DMS114 treated with DMSO at 0.1 percent for 48 hours (cell line): ENCODE data around the gene SIX3.

Experiments
- DNase-seq: peaks from one replicate; lab custom pipeline; 2025; ENCODE audit not compliant: unreplicated experiment; lab: John Stamatoyannopoulos, UW

The SIX3 gene

GRCh38 chr2:44942304-44943030, 965 bp downstream of the SIX3 start:
- DNase-seq = no peak

- DNase-seq = no peak
Measured at GRCh38 chr2:44943031-44943692, 1.7 kb downstream of the SIX3 start.

GRCh38 chr2:44943693-44944101, 2.2 kb downstream of the SIX3 start:
- DNase-seq = no peak

DNA sequence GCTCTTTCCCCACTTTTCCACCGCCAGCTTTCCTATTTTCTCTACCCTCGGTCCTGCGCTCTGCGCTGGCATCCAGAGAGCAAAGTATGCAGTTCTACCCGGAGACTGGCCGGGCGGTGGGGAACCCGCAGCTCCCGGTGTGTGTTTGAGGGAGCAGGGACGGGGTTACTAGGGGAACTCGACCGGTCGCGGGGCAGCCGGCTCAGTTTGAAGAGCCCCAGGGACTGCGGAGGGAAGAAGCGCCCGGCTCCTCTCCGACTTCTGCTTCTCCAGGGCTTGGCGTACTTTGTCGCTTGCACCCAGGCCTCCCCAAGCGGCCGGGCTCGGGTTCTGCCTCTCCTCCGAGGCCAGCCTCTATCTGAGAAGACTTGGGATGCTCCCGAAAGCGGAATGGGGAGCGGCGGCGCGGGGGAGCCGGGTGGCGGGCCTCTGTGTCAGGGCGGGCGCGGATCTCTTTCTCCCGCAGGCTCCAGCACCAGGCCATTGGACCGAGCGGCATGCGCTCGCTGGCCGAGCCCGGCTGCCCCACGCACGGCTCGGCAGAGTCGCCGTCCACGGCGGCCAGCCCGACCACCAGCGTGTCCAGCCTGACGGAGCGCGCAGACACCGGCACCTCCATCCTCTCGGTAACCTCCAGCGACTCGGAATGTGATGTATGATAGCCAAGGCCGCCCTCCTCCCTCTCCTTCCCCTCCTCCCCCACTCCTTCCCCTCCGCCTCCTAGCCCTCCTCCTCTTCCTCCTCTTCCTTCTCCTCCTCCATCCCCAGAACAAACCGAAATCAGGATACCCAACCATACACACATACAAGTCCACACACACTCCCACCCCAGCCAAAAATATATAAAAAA, 2.8 kb downstream of the SIX3 start:
- no peak for DNase-seq

- DNase-seq = no peak
Measured at GRCh38 chr2:44944952-44945612, 3.6 kb downstream of the SIX3 start.

DNA sequence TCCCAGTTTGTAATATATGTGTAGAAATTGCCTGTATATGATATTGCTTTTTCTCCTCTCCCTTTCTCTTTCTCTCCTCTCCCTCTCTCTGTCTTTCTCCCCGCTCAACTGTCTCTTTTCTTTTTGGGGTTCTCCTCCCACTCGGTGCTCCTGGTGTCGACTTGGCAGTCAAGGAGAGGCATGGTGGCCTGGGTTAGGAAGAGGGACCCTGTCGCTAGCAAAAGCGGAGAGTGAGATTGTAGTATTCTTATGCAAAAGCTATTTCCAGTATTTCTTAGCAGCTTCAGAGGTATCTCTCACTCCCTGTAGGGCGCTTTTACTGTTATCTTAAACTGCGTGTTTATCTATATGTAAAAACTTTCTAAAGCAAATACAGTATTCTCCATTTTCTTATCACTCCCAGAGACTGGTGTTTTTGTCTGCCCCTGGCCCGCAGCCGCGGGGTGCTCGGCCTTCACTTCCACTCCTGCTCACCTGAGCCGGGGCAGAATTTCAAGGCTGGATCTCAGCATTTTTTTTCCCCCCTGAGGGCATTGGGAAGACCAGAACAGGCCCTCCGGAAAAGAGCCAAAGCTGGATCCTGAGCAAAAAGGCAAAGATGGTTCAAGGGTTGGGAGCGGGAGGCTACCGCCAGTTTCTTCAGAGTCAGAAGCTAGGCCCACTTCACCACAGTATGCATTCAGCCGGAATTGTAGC, 4.3 kb downstream of the SIX3 start:
- no peak for DNase-seq

DNA sequence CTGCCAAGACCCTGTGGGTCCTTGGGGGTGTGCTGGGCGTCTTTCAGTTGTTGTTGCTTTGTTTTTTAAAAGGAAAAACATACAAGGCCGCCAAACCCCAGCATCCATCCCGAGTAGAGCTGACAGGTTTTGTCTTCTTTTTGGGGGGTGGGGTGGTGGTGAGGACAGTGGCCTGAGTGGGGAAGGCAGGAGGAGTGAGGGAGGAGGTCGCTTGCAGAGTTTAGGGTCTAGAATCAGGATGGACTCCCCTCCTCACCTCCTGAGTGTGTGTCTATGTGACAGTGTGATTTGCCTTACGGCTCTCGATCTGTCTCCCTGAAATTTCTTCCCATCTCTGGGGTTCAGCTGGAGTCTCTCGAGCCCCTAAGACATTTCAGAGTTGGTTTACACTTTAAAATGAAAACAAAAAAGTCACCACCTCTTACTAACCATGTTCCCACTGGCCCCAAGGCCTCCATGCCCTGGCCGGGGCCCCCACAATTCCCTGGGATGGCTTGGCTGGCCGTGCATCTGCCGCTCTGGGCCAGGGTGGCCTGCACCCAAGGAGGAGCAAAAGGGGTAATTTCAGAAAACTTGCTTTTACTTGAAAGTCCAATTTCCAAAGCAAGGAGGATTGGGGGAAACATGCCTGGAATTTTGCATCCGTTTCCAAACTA, 5.0 kb downstream of the SIX3 start:
- DNase-seq = no peak

DNA sequence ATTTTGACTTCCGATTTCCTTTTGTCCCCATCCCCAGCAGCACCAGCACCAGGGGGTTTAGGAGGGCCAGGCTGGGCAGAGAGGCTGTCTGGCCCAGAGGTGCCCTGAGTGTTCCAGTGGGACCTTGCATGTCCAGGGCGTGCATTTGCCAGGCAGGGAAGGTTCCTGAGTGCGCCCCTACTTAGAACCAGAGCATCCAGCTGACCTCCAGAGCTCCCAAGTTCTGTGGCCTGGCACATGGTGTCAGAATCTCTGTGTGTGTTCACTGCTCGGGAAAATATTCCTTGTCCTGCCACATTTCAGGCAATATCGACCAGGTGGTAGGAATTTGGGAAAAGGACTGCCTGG, 5.5 kb downstream of the SIX3 start:
- no peak for DNase-seq

DNA sequence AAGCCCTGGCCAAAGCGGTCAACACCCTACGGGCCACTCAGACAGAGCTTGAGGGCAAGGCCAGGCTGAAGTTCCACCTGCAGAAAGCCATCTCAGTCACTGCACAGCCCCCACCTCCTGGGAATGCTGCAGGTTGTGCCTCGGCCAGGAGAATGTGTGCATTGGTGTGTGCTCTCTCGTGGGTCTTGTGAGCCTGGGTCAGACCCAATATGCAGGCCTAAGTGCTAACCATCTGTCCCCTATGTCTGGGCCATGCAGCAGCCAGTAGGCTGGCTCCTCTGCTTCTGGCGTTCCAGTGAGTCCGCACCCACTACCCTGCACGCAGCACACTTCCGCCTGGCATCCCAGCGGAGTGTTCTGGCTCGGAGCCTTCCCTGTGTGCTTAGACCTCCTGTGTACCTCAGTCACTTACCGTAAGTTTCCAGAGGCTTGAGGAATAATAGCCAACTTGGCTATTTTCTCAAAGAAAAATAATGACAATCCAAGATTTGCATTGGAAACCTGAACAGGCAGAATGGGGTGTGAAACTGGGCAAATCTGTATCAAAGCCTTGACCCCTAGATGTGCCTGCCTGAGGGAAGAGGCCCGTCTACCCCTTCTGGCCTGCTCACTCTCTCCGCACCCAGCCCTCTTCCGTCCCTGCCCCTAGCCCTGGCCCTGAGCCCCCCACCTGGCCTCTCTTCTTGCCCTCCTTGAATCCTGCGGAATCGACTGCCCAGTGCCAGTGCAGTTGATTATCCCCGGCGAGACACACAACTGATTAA, 7.2 kb downstream of the SIX3 start:
- no peak for DNase-seq

DNA sequence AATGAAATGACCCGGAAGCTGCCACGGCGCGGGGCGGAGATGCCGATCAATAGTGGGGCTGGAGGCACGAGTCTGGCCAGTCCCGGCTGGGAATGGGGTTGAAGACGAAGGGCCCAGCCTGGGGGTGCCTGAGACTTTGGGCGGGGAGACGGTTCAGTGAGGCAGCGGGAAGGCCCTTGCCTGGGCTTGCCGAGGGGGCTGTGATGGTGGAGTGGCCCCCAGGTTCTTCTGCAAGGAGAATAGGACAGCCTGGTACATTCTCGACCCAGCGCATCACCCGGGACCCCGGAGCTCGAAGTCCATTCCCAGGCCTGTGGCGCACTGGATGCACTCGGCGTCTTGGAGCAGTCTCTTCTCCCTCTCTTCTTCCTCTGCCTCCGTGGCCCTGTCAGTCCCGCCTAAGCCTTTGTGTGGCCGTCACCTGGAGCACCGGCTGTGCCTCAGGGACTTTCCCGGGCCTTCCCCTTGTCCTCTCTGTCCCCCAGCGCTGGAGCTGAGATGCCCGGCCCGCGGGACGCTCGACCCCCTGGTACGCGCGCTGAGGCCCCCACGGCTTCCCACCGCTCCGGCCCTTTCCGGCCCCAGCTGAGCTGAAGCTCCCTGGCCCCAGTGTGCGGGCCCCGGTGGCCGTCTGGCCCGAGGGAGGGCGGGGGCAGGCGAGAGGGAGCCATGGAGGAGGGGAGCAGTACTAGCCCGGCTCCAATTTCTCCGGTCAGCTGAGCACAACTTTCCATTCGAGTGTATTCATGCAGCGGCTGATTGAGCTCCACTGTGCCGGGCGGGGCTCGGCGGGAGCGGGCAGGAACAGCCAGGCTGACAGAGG, 8.0 kb downstream of the SIX3 start:
- DNase-seq = no peak

DNA sequence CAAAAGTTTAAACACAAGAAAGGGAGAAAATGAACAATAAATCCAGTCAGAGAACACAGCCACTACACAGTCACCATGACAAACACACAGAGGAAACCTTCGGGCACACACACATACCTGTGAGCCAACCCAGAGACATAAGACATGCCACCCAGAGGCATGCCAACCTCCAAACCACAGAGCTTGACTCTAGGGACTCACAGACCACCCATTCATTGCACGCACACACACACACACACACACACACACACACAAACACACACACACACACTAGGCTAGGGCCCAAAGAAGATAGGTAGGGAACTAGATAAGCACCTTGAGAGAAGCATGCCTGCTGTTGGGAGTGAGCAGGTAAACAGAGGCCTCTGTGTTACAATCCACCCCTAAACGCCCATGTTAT, 9.1 kb downstream of the SIX3 start:
- DNase-seq = no peak

DNA sequence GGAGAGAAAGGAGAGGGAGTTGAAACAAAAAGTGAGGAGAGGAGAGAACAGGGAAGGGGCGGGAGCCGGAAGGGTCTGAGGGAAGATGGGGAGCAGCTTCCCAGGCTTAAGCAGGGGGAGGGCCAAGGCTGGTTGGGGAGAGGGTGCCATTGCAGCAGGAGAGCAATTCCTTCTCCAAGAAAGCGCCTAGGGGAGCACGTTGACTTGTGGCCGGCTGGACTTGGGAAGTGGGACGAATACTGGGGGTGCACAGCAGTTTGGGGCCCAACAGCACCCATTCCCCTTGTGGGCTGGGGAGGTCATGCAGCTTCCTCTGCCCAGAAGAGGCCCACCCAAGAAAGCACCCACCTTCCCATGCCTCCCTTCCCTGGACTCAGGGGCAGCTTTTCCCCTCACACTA, 9.6 kb downstream of the SIX3 start:
- DNase-seq = no peak

- DNase-seq = no peak
Measured at GRCh38 chr2:44951714-44952113, 10.2 kb downstream of the SIX3 start.

GRCh38 chr2:44952143-44952805, 10.8 kb downstream of the SIX3 start:
- DNase-seq = no peak

DNA sequence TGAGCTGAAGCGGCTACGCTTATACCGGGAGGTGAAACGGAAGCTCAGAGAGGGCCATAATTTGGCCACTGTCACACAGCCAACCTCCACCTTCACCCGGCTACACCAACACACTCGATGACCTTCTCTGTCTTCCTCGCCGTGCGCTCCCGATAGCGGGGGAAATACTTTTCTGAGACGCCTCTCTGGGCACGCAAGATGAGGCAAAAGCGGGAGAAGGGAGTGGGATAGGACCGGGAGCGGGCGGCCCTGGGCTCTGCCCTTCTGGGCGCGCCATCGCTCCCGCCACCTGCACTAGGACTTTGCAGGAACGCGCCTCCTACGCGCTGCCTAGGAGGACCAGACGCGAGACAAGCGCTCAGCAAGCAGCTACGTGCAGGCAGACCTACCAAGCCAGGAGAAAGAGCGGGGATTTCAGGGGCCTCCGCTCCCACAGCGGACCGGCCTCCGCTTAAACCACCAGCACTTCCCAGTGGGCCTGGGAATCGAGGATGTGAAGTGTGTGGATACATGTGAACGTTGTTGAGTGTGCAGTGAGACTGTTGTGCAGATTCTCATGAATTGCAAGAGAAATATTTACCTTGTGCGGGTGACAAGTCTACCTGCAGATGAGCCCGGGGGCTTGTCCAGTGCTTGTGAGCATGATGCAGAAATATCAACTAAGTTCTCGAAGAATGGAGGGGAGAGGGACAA, 11.4 kb downstream of the SIX3 start:
- DNase-seq = no peak

- DNase-seq = no peak
Measured at GRCh38 chr2:44953499-44953883, 12.0 kb downstream of the SIX3 start.

DNA sequence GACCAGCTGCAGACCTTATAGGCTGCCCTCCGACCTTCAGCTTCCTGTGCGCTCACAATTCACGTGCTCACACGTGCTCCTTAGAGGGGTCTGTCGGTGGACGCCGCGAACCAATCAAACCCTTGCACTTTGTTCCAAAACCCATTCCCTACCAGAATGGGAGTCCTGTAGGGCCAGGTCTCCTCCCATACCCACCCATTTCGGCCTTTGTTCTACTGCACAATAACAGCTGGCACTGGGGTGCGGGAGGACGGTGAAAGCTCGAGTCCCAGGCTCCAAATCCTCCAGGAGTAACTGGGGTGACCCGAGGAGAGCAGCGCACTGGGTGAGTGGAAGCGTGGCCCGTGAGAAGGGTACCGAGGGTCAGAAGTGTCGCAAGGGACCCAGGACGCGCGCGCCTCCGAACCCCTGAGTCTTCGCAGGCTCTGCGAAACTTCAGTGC, 13.0 kb downstream of the SIX3 start:
- no peak for DNase-seq
